GM21423 (cell line): ENCODE measurements around the gene RAB14.
A peak's percentile ranks its signal among the peaks of the same experiment; 100 is the strongest.

Experiments
- ATAC-seq: cut with Tn5 transposase; IDR thresholded peaks from one replicate; pipeline ENCODE4 v1.9.1; 2021; ENCODE audit warnings: mild to moderate bottlenecking, moderate library complexity; ENCODE audit not compliant: unreplicated experiment

The RAB14 gene

DNA sequence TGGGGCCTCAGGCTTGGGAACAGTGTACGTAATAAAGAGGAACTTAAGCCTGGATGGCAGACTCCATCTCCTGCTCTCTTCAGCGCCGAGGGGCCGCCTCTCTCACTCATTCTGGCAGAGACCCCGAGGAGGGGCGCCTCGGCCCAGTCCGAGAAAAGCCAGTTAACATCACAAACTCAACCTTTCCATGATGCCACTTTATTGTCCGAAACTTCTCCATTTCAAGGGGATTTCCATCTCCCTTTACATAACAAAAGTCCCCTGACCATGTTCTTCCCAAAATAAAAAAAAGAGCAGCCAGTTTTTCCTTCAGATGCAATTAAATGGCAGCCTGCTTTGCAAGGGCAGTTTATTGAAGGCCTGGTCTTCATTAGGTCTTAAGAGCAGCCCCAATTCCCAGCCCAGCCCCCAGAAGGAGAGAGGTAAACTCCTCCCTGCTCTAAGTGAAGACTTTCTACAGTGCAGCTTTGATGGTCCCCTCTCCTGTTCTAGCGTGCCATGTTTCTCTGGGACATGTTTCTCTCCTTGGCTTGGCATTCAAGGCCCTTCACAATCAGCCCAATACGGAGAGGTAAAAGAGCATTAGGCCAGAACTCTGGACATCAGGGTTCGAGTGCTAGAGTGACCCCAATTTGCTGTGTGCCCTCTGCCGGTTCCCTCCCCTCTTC lies 19.5 kb upstream of the RAB14 start:
- ATAC-seq: no peak

DNA sequence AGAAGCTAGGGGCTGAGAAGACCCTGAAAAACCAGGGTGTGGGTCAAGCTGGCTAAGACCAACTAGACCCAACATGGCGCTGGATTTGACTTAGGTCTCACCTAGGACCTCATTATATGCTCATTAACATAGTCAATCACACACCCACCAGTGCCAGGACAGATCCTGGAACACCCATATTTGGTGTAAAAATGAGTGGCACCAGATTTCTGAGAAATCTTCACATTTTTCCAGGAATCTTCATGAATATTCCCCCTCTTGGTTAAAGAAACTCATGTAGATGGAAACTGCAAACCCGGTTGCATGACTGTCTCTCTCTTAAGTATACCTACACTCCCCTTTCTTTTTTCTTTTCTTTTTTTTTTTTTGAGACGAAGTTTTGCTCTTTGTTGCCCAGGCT lies 17.9 kb upstream of the RAB14 start:
- no peak for ATAC-seq

- no peak for ATAC-seq
These were observed 16.8 kb upstream of the RAB14 start for GRCh38 chr9:121218357-121219027.

GRCh38 chr9:121217609-121218292 lies 16.1 kb upstream of the RAB14 start:
- peak; percentile 67 for ATAC-seq

DNA sequence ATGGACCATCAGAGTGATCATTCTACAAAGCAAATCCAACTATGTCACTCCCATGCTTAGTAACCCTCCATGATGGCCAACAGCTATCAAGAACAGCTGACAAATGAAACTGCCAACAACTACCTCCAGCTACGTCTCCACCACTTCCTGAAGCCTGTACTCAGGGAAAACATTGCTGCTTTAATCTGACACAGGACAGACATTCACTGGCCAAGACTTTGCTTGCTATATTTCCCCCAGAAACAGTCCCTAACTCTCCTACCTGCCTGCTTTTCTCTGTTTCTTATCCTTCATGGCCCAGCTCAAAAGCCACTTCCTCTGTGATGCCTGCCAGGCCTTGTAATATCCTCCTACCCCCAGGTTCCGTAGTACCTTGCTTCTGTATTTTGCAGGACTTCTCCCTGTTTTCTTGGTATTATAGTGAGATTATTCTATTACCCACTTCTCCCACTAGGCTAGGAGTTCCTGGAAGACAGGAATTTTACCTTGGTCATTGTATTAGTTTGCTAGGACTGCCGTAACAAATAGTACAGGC lies 14.7 kb upstream of the RAB14 start:
- no peak for ATAC-seq

- no peak for ATAC-seq
These were observed 12.3 kb upstream of the RAB14 start for GRCh38 chr9:121214005-121214404.

GRCh38 chr9:121213136-121213806 lies 11.6 kb upstream of the RAB14 start:
- no peak for ATAC-seq

DNA sequence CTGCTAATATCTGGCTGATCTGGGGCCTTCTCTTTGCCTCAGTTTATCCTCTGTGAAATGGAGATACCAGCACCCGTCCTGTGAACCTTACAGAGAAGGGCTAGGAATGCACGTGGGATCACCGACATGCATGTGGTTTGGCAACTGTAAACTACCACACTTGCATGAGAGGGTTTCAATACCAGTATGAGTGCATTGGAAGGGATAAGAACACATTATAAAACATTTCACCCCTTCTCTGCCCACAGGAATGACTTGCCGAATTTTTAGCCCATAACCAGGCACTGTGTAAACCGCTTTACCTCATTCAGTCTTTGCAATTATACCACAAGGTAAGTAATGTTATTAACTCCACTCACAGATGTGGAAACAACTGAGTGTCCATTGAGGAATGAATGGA lies 8.9 kb upstream of the RAB14 start:
- ATAC-seq: no peak

DNA sequence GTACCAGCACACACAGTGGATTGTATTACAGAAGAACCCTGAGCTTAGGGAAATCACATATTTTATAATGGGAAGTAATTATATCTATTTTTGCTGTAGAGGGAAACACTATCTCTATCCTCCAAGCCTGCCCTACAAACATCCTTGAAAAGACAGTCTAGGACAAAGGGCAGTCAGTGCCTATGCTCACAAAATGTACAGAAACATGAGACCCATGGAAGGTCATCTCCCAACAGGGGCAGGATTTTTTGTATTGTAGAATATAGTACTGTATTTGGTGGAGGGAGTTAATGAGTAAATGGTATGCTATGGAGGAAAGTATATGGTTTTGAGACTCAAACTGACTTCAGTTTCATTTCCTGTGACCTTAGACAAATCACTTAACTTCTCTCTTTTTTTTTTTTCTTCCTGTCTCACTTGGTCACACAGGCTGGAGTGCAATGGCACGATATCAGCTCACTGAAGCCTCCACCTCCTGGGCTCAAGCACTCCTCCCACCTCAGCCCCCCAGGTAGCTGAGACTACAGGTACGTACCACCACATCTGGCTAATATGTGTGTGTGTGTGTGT lies 5.8 kb upstream of the RAB14 start:
- peak; percentile 84 for ATAC-seq

DNA sequence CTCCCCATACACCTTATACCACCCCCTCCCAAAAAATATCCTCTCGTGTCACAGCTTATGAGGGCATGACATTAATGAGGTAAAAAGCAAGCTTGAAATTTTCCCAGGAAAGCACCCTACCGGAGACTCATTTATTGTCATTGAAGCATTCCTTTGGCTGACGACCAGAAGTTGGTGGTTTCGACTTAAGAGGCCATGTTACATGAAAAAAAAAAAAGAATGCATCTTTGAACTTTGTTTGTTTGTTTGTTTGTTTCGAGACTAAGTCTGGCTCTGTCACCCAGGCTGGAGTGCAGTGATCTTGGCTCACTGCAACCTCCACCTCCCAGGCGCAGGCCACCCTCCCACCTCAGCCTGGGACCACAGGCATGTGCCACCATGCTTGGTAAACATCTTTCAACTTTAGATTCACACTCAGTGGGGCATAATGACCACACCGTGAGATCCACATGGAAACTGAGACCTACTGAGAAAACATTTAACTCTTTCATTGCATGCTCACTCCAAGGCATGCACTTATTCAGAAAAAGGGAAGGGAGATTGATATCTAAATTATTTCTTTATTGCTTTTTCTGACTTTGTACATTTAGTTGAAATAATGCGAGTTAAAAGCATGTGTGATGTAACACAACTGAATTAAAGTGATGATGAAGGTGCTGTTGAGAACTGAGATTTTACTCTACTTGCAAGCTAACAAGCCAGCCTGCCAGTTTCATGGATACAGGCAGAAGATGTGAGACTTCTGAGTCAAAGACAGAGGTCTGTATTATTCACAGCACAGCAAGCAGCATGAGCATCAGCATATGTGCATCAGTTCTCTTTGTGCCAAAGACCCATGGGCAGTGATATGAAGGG lies 5.1 kb upstream of the RAB14 start:
- peak; percentile 35 for ATAC-seq

DNA sequence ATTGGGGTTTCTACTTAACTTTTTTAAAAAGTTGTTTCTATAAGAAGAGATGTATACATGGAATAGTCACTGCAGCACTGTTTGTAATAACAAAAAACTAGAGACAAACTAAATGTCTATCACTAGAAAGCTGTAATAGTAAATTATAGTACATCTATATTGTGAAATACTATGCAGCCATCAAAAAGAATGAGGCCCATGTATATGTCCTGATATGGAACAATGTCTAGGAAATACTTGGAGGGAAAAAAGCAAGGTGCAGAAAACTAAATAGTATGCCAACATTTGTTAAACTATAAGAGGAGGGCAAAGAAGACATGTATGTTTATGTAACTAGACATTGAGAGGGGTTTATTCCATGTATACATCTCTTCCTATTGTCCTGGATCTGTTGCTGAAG lies 2.9 kb upstream of the RAB14 start:
- ATAC-seq: no peak

DNA sequence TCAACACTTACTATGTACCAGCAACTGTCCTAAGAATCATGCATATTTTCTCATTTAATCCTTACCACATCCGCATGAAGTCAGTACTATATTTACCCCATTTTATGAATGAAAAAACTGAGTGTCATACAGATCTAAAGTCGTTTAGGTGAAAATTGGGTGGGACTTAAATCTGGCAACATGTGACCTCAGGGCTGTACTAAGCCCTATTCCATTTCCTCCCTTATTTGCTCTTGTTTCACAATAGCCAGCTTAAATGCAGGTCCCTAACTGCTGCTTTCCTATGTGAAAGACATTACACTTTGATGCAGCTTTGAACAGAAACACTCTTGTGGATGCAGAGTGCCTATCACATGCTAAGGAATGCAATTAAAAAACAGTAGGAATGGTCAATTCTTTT lies 2.5 kb upstream of the RAB14 start:
- ATAC-seq: no peak

DNA sequence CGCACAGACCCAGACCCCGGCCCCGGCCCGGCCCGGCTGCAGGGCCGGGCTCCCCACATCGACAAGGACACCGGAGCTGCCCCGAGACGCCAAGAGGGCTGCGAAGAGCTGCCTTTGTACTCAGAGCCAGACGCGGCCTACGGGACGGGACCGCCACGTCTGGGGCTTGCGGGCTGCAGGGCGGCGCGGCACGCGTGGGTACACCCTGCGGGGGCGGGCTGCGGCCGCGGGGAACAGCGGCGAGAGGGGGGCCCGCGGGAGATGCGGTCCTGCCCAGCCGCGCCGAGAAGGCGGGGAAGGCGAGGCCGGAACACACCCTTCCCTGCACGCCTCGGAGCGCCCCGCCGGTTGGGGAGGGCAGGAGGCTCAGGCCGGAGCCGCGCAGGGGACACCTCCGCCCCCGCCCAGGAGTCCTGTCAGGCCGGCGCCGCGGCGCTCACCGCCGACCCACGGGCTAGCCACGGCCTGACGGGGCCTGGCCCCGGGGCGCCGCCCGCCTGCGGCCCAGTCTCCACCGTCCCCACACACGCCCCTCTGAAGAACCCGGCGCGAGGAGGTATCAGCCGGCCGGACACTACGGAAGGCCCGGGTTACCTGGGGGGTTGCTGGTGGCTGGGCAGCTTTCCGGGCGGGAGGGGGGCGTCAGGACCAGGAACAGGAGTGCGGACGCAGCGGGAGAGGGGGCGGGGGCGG lies 478 bp downstream of the RAB14 start:
- peak; percentile 24 for ATAC-seq

DNA sequence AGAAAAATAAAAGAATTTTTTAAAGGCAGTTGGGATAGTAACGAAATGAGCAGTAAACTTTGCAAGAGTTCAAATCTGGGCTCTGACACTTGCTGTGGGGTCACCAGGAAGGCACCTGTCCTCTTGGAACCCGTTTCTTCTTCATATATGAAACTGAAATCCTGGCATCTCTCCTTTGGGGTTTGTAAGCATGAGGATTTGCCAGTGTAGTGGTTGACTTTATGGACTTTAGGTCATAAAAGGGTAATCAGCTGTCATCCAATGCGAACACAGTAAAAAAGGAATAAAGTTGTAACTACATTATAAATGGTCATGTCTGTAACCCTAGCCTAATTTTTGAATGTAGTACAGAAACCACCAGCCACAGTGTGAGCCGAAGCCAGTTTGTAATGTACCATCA lies 1.3 kb downstream of the RAB14 start:
- no peak for ATAC-seq

DNA sequence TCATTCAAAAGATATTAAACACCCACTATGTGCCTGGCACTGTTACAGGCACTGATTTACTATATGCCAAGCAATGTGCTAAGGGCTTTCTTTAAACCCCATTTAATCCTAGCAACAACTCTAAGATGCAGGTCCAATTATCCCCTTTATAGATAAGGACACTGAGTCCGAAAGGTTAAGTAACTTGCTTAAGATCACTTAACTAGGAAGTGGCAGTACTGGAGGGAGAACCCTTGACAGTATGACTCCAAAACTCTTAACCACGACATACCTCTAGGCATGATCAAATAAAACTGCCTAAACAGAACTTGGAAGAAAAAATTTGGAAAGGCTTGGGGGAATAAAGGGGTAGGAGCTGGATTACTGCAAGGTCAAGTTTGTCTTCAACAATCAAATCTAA lies 1.7 kb downstream of the RAB14 start:
- ATAC-seq: no peak

DNA sequence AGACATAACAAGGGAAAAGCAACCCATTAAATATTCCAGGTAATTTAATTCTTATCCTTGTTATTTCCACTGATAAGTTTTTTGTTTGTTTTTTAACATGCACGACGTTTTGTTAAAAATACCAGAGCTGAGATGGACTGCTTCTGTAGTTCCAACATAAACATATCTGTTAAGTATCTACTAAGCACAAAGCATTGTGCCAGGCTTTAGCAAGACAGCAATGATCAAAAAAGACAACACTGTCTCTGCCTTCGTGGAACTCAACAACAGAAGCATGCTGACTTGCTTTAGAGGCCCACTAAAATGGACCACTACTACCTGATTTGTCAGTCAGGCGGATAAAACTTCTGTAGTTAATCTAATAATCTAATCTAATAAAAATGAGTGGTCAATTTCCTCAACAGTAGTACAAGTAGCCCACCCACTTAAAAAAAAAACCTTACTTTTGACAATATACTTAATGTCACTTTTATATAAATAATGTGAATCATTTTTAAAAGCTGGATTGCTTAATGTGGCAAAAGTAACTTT lies 3.1 kb downstream of the RAB14 start:
- ATAC-seq: no peak

GRCh38 chr9:121197132-121197531 lies 4.5 kb downstream of the RAB14 start:
- ATAC-seq: no peak

GRCh38 chr9:121196389-121196788 lies 5.3 kb downstream of the RAB14 start:
- peak; percentile 41 for ATAC-seq

DNA sequence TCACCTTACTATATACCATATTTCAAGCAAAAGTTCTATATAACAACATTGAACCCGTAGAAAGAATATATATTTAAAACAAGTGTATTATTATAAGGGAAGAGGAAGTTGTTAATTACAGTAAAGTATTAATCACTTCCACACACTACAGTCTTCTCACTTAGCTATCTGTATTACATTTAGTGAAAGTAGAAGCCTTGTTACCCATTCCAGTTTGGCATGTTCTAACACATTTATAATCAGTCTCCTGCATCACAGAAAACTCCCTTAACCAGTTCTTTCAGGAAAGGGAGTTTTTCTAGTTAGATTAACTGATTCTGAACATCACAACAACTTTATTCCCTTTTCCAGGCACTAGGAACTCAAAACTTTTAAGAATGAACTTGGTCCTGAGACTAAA lies 6.9 kb downstream of the RAB14 start:
- ATAC-seq: no peak
